HCT116 (cell line): ENCODE results near the gene ANXA5. TPM values are rescaled to one million over a fixed set of nuclear protein-coding genes. Genes with fewer than 3 reads are reported as not detected.

Experiments
- ATAC-seq: fragments of 200-7000 bp; cut with Tn5 transposase; 2 replicates; pipeline ENCODE4 v1.9.1; 2020; ENCODE audit warnings: mild to moderate bottlenecking, moderate library complexity
- BruUV-seq: library from RNA; stranded (reverse); fragments of 400-500 nt; replicated peaks from 2 replicates; lab custom pipeline; 2021; lab: Mats Ljungman, UMichigan
- CTCF ChIA-PET: fragments of 300-600 bp; sonication (Branson Sonifier 250); formaldehyde crosslinking; loops from one replicate; lab custom pipeline; 2021; ENCODE audit warnings: antibody characterized with exemption; lab: Charles Lee
- POLR2A ChIA-PET: fragments of 300-600, 350-600 bp; sonication (Branson Sonifier 250); formaldehyde crosslinking; loops from one replicate; lab custom pipeline; 2021; ENCODE audit warnings: antibody characterized with exemption; lab: Charles Lee
- RAD21 ChIA-PET, 2 experiments: fragments of 300-600 bp; sonication (Branson Sonifier 250); formaldehyde crosslinking; loops; one replicate each; lab custom pipeline; 2023; ENCODE audit warnings: low total read pairs in 2 of 2; ENCODE audit not compliant: uncharacterized antibody in 2 of 2, unreplicated experiment in 2 of 2, low non-redundant PET in 1 of 2; lab: Charles Lee
- DNase-seq: peaks from one replicate; pipeline ENCODE4 v3.0.0-alpha.2; 2010; ENCODE audit warnings: low read depth, low spot score
- H2AFZ ChIP-seq: fragments of 200-600 bp; shearing (Covaris generic), sonication (generic); 2 replicates; pipeline ENCODE4 v1.6.1; 2017; ENCODE audit warnings: low read depth, mixed run types, mixed read lengths, antibody characterized with exemption, low read length; ENCODE audit not compliant: poor library complexity, severe bottlenecking
- H3K27ac ChIP-seq: 2 replicates; pipeline ENCODE4 v1.5.1; 2012; ENCODE audit warnings: low read depth, low read length
- H3K27me3 ChIP-seq: fragments of 200-600 bp; sonication (generic); 2 replicates; pipeline ENCODE4 v1.6.1; 2016; ENCODE audit warnings: mixed run types, low read length, mixed read lengths; ENCODE audit not compliant: insufficient read depth
- H3K36me3 ChIP-seq, 2 experiments: fragments of 200-500 bp in 1 of 2; fragments of 200-600 bp in 1 of 2; sonication (Bioruptor generic) in 1 of 2; sonication (generic) in 1 of 2; 2 replicates each; pipeline versions ENCODE4 v1.5.1 to v1.6.1; 2014 to 2016; ENCODE audit warnings: low read length in 2 of 2, inconsistent platforms in 1 of 2, mixed read lengths in 1 of 2, mixed run types in 1 of 2; ENCODE audit not compliant: insufficient read depth in 2 of 2, control insufficient read depth in 1 of 2
- H3K4me1 ChIP-seq, 2 experiments: fragments of 200-600 bp in 1 of 2; sonication (generic) in 1 of 2; 2 replicates each; pipeline versions ENCODE4 v1.5.1 to v1.6.1; 2012 to 2017; ENCODE audit warnings: low read length in 2 of 2, inconsistent platforms in 1 of 2, mild to moderate bottlenecking in 1 of 2, mixed read lengths in 1 of 2, mixed run types in 1 of 2, moderate library complexity in 1 of 2; ENCODE audit not compliant: insufficient read depth in 2 of 2, control insufficient read depth in 1 of 2
- H3K4me2 ChIP-seq: fragments of 200-600 bp; sonication (generic); 2 replicates; pipeline ENCODE4 v1.6.1; 2017; ENCODE audit warnings: mixed run types, low read length, mixed read lengths
- H3K4me3 ChIP-seq, 2 experiments: fragments of 200-600 bp in 1 of 2; sonication (generic) in 1 of 2; replicated peaks in 1 of 2; 2 replicates each; pipeline ENCODE4 v1.5.1; 2011 to 2016; ENCODE audit warnings: low read length in 2 of 2, control low read depth in 1 of 2, low read depth in 1 of 2, mild to moderate bottlenecking in 1 of 2, mixed read lengths in 1 of 2, mixed run types in 1 of 2
- H3K79me2 ChIP-seq: fragments of 200-600 bp; sonication (generic); 2 replicates; pipeline ENCODE4 v1.6.1; 2017; ENCODE audit warnings: mild to moderate bottlenecking, mixed run types, low read length, moderate library complexity, mixed read lengths; ENCODE audit not compliant: insufficient read depth
- H3K9ac ChIP-seq: fragments of 200-600 bp; sonication (generic); 2 replicates; pipeline ENCODE4 v1.6.1; 2016; ENCODE audit warnings: low read length, mixed read lengths
- H3K9me2 ChIP-seq: fragments of 200-600 bp; sonication (generic), shearing (Covaris generic); 2 replicates; pipeline ENCODE4 v1.6.1; 2017; ENCODE audit warnings: mixed run types, mild to moderate bottlenecking, moderate library complexity; ENCODE audit not compliant: insufficient read depth
- H3K9me3 ChIP-seq, 2 experiments: fragments of 200-500 bp in 1 of 2; fragments of 200-600 bp in 1 of 2; sonication (Bioruptor generic) in 1 of 2; sonication (generic) in 1 of 2; 2 replicates each; pipeline ENCODE4 v1.6.1; 2014 to 2017; ENCODE audit warnings: low read length in 2 of 2, mixed read lengths in 2 of 2, inconsistent platforms in 1 of 2, low read depth in 1 of 2, mild to moderate bottlenecking in 1 of 2, mixed run types in 1 of 2, moderate library complexity in 1 of 2; ENCODE audit not compliant: control insufficient read depth in 1 of 2, insufficient read depth in 1 of 2
- H4K20me1 ChIP-seq: fragments of 200-600 bp; sonication (generic), shearing (Covaris generic); 2 replicates; pipeline ENCODE4 v1.6.1; 2017; ENCODE audit warnings: mixed run types, mild to moderate bottlenecking, moderate library complexity; ENCODE audit not compliant: insufficient read depth
- ELF1 ChIP-seq: IDR thresholded peaks from 2 replicates; pipeline ENCODE4 v1.6.1; 2012; ENCODE audit warnings: low read depth, borderline replicate concordance
- EZH2 ChIP-seq: fragments of 200-600 bp; sonication (generic); IDR thresholded peaks from 2 replicates; pipeline ENCODE4 v1.6.1; 2017; ENCODE audit warnings: antibody characterized with exemption, mixed run types
- FOSL1 ChIP-seq: IDR thresholded peaks from 2 replicates; pipeline ENCODE4 v1.6.1; 2012; ENCODE audit warnings: low read depth
- JUND ChIP-seq: IDR thresholded peaks from 2 replicates; pipeline ENCODE4 v1.6.1; 2012
- POLR2A ChIP-seq: IDR thresholded peaks from 2 replicates; pipeline ENCODE4 v1.7.0; 2011; ENCODE audit warnings: borderline replicate concordance; ENCODE audit not compliant: insufficient read depth, insufficient read length; ENCODE audit errors: extremely low read depth
- POLR2AphosphoS5 ChIP-seq: IDR thresholded peaks from 2 replicates; pipeline ENCODE4 v1.6.1; 2011; ENCODE audit warnings: mild to moderate bottlenecking, low read depth, low read length, moderate library complexity
- SIN3A ChIP-seq: IDR thresholded peaks from 2 replicates; pipeline ENCODE4 v1.6.1; 2012; ENCODE audit warnings: low read depth
- SP1 ChIP-seq: IDR thresholded peaks from 2 replicates; pipeline ENCODE4 v1.6.1; 2012; ENCODE audit warnings: low read depth
- SRF ChIP-seq: IDR thresholded peaks from 2 replicates; pipeline ENCODE4 v1.6.1; 2012; ENCODE audit warnings: low read depth
- TCF7L2 ChIP-seq: IDR thresholded peaks from 2 replicates; pipeline ENCODE4 v1.7.0; 2011; ENCODE audit warnings: borderline replicate concordance, inconsistent platforms; ENCODE audit not compliant: insufficient read depth, insufficient read length; ENCODE audit errors: extremely low read depth
- YY1 ChIP-seq: IDR thresholded peaks from 2 replicates; pipeline ENCODE4 v1.6.1; 2011; ENCODE audit warnings: low read length, low read depth, moderate library complexity, mild to moderate bottlenecking; ENCODE audit not compliant: insufficient replicate concordance; ENCODE audit errors: extremely low read depth
- ZFX ChIP-seq: fragments of 450-650 bp; IDR thresholded peaks from 2 replicates; pipeline ENCODE4 v1.6.1; 2017
- ZNF274 ChIP-seq: fragments of 200-500 bp; sonication (Bioruptor generic); IDR thresholded peaks from 2 replicates; pipeline ENCODE4 v1.6.1; 2014; ENCODE audit warnings: mild to moderate bottlenecking, low read depth, low read length, inconsistent platforms
- intact Hi-C: fragments of 100-400 bp; cut with micrococcal nuclease; formaldehyde crosslinking; loops from 2 replicates; pipeline ENCODE4 v1.10.0; 2022
- total RNA-seq: library from RNA; stranded (reverse); gene quantifications from one replicate; pipeline ENCODE4 v1.2.1, GENCODE V29; 2021; ENCODE audit not compliant: unreplicated experiment
- TF ChIP-seq, protein P1 (sequence below): IDR thresholded peaks from 2 replicates; pipeline ENCODE4 v1.6.1; 2012
- TF ChIP-seq, protein P2 (sequence below): IDR thresholded peaks from 2 replicates; pipeline ENCODE4 v1.6.1; 2011; ENCODE audit warnings: mild to moderate bottlenecking, low read length, moderate library complexity; ENCODE audit not compliant: insufficient replicate concordance; ENCODE audit errors: extremely low read depth
- TF ChIP-seq, protein P3 (sequence below): IDR thresholded peaks from 2 replicates; pipeline ENCODE4 v1.6.1; 2012
- TF ChIP-seq, protein P4 (sequence below), 3 experiments: fragments of 200-600 bp in 1 of 3; sonication (generic) in 1 of 3; IDR thresholded peaks in 2 of 3; conservative IDR thresholded peaks in 1 of 3; 2 replicates each; pipeline ENCODE4 v1.5.1; 2012 to 2017; ENCODE audit warnings: low read depth in 2 of 3, low read length in 2 of 3, antibody characterized with exemption in 1 of 3, borderline replicate concordance in 1 of 3, control low read depth in 1 of 3, mild to moderate bottlenecking in 1 of 3, mixed read lengths in 1 of 3, mixed run types in 1 of 3, moderate library complexity in 1 of 3; ENCODE audit not compliant: insufficient read depth in 1 of 3
- TF ChIP-seq, protein P5 (sequence below): IDR thresholded peaks from 2 replicates; pipeline ENCODE4 v1.6.1; 2012; ENCODE audit warnings: low read depth

ANXA5 gene
- total RNA-seq, 1 experiment from 2014 or later = 186 TPM

DNA sequence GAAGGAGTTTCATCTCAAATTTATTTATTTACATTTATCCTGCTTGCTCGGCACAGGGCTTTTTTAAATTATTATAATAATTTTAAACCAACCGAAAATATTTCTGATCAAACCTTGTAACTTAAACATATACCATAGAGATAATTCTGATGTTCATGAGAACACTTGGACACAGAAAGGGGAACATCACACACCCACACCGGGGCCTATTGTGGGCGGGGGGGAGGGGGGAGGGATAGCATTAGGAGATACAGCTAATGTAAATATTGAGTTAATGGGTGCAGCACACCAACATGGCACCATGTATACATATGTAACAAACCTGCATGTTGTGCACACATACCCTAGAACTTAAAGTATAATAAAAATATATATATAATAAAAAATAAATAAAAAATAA is 2.9 kb downstream of the ANXA5 start:
- no peak overlapping the region for H3K9ac ChIP-seq
- H3K79me2 ChIP-seq = peaks cover 71% of the 10 kb centered on the region
- 0 out of 4 replicates have a peak, but pooled peaks cover 2 to 7% of the 10 kb centered on the region in 2 experiments for H3K36me3 ChIP-seq
- ChIA-PET CTCF (no interaction called here), POLR2A (no interaction called here), RAD21 (no interaction called here)
- ATAC-seq = no peak
- H3K9me3 ChIP-seq = no peaks in the 10 kb centered on the region
- DNase-seq = no peak
- no peaks in the 10 kb centered on the region for H3K27me3 ChIP-seq
- peaks cover 35 to 64% of the 10 kb centered on the region in 2 experiments for H3K4me1 ChIP-seq
- H3K4me2 ChIP-seq = no peak overlapping the region
- H2AFZ ChIP-seq = no peak overlapping the region
- H3K27ac ChIP-seq = no peak overlapping the region
- BruUV-seq = no TSS peak
- no peak overlapping the region for H3K4me3 ChIP-seq
- H4K20me1 ChIP-seq = peaks cover 9% of the 10 kb centered on the region; the same call in 1 of the 2 replicates
- H3K9me2 ChIP-seq = no peaks in the 10 kb centered on the region
- TF ChIP-seq TCF7L2 (no peak), EZH2 (no peak), ZFX (no peak), ZNF274 (no peak), POLR2AphosphoS5 (no peak), JUND (no peak), SP1 (no peak), SRF (no peak), POLR2A (no peak), YY1 (no peak), FOSL1 (no peak), SIN3A (no peak), ELF1 (no peak)
- TF ChIP-seq, protein P1, sequence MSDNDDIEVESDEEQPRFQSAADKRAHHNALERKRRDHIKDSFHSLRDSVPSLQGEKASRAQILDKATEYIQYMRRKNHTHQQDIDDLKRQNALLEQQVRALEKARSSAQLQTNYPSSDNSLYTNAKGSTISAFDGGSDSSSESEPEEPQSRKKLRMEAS = no peak
- TF ChIP-seq, protein P2, sequence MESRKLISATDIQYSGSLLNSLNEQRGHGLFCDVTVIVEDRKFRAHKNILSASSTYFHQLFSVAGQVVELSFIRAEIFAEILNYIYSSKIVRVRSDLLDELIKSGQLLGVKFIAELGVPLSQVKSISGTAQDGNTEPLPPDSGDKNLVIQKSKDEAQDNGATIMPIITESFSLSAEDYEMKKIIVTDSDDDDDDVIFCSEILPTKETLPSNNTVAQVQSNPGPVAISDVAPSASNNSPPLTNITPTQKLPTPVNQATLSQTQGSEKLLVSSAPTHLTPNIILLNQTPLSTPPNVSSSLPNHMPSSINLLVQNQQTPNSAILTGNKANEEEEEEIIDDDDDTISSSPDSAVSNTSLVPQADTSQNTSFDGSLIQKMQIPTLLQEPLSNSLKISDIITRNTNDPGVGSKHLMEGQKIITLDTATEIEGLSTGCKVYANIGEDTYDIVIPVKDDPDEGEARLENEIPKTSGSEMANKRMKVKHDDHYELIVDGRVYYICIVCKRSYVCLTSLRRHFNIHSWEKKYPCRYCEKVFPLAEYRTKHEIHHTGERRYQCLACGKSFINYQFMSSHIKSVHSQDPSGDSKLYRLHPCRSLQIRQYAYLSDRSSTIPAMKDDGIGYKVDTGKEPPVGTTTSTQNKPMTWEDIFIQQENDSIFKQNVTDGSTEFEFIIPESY = no peak
- TF ChIP-seq, protein P3, sequence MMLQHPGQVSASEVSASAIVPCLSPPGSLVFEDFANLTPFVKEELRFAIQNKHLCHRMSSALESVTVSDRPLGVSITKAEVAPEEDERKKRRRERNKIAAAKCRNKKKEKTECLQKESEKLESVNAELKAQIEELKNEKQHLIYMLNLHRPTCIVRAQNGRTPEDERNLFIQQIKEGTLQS = no peak
- TF ChIP-seq, protein P4, sequence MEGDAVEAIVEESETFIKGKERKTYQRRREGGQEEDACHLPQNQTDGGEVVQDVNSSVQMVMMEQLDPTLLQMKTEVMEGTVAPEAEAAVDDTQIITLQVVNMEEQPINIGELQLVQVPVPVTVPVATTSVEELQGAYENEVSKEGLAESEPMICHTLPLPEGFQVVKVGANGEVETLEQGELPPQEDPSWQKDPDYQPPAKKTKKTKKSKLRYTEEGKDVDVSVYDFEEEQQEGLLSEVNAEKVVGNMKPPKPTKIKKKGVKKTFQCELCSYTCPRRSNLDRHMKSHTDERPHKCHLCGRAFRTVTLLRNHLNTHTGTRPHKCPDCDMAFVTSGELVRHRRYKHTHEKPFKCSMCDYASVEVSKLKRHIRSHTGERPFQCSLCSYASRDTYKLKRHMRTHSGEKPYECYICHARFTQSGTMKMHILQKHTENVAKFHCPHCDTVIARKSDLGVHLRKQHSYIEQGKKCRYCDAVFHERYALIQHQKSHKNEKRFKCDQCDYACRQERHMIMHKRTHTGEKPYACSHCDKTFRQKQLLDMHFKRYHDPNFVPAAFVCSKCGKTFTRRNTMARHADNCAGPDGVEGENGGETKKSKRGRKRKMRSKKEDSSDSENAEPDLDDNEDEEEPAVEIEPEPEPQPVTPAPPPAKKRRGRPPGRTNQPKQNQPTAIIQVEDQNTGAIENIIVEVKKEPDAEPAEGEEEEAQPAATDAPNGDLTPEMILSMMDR (IDR thresholded peaks at IDR 0.05 in 2 of 3, conservative IDR thresholded peaks at IDR 0.05 in 1 of 3; ENCODE audit: borderline replicate concordance in 1 of 3, insufficient read depth in 1 of 3, low read depth in 2 of 3, low read length in 2 of 3) = no peak
- TF ChIP-seq, protein P5, sequence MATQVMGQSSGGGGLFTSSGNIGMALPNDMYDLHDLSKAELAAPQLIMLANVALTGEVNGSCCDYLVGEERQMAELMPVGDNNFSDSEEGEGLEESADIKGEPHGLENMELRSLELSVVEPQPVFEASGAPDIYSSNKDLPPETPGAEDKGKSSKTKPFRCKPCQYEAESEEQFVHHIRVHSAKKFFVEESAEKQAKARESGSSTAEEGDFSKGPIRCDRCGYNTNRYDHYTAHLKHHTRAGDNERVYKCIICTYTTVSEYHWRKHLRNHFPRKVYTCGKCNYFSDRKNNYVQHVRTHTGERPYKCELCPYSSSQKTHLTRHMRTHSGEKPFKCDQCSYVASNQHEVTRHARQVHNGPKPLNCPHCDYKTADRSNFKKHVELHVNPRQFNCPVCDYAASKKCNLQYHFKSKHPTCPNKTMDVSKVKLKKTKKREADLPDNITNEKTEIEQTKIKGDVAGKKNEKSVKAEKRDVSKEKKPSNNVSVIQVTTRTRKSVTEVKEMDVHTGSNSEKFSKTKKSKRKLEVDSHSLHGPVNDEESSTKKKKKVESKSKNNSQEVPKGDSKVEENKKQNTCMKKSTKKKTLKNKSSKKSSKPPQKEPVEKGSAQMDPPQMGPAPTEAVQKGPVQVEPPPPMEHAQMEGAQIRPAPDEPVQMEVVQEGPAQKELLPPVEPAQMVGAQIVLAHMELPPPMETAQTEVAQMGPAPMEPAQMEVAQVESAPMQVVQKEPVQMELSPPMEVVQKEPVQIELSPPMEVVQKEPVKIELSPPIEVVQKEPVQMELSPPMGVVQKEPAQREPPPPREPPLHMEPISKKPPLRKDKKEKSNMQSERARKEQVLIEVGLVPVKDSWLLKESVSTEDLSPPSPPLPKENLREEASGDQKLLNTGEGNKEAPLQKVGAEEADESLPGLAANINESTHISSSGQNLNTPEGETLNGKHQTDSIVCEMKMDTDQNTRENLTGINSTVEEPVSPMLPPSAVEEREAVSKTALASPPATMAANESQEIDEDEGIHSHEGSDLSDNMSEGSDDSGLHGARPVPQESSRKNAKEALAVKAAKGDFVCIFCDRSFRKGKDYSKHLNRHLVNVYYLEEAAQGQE = no peak
- intact Hi-C loops = no loop called here
